SU-DHL-6 (cell line): Measurements from ENCODE around the gene HIPK2.

Experiments used
- H2AFZ ChIP-seq: fragments of 200-600 bp; sonication (generic); 2 replicates; pipeline ENCODE4 v1.6.1; 2014; ENCODE audit warnings: low read depth, mild to moderate bottlenecking, moderate library complexity, mixed read lengths, antibody characterized with exemption, low read length; ENCODE audit not compliant: severe bottlenecking
- H3F3A ChIP-seq: fragments of 200-600 bp; shearing (Covaris generic); 2 replicates; pipeline ENCODE4 v1.6.0; 2016; ENCODE audit warnings: antibody characterized with exemption, mild to moderate bottlenecking; ENCODE audit not compliant: insufficient read depth
- H3K27ac ChIP-seq: fragments of 200-600 bp; sonication (generic); 2 replicates; pipeline ENCODE4 v1.5.1; 2016; ENCODE audit warnings: low read depth, mild to moderate bottlenecking, low read length, moderate library complexity, mixed read lengths
- H3K27me3 ChIP-seq: fragments of 200-600 bp; sonication (generic), shearing (Covaris generic); 2 replicates; pipeline ENCODE4 v1.6.0; 2014; ENCODE audit warnings: mild to moderate bottlenecking, low read length
- H3K36me3 ChIP-seq: fragments of 200-600 bp; sonication (generic); 2 replicates; pipeline ENCODE4 v1.6.1; 2014; ENCODE audit warnings: mild to moderate bottlenecking, low read length, mixed read lengths
- H3K4me2 ChIP-seq: fragments of 300-600, 200-600 bp; shearing (Covaris generic), sonication (generic); 2 replicates; pipeline ENCODE4 v1.6.0; 2014; ENCODE audit warnings: low read length, low read depth, mild to moderate bottlenecking; ENCODE audit not compliant: poor library complexity, severe bottlenecking
- H3K4me3 ChIP-seq: fragments of 200-600 bp; sonication (generic); 2 replicates; pipeline ENCODE4 v1.5.1; 2014; ENCODE audit warnings: antibody characterized with exemption, low read length, mild to moderate bottlenecking, mixed read lengths; ENCODE audit not compliant: insufficient read depth, poor library complexity, severe bottlenecking
- H3K79me2 ChIP-seq: fragments of 200-600 bp; sonication (generic); 2 replicates; pipeline ENCODE4 v1.6.1; 2014; ENCODE audit warnings: mild to moderate bottlenecking, low read length, moderate library complexity; ENCODE audit not compliant: insufficient read depth
- H3K9ac ChIP-seq: fragments of 200-600 bp; sonication (generic); 2 replicates; pipeline ENCODE4 v1.7.0; 2014; ENCODE audit warnings: mild to moderate bottlenecking, low read length
- H3K9me2 ChIP-seq: fragments of 200-600 bp; sonication (generic); replicated peaks from 2 replicates; pipeline ENCODE4 v1.6.1; 2014; ENCODE audit warnings: low read length; ENCODE audit not compliant: insufficient read depth
- H3K9me3 ChIP-seq: fragments of 200-600 bp; sonication (generic); 2 replicates; pipeline ENCODE4 v1.6.1; 2014; ENCODE audit warnings: low read length, mixed read lengths; ENCODE audit not compliant: insufficient read depth
- H4K20me1 ChIP-seq: fragments of 200-600 bp; sonication (generic); 2 replicates; pipeline ENCODE4 v1.6.1; 2014; ENCODE audit warnings: low read depth, mild to moderate bottlenecking, antibody characterized with exemption, low read length, moderate library complexity, mixed read lengths
- CTCF ChIP-seq: fragments of 200-600 bp; sonication (generic); IDR thresholded peaks from one replicate; pipeline ENCODE4 v1.5.1; 2017; ENCODE audit warnings: antibody characterized with exemption, mild to moderate bottlenecking, low read length, moderate library complexity; ENCODE audit not compliant: insufficient read depth, poor library complexity, severe bottlenecking
- EZH2phosphoT487 ChIP-seq: fragments of 200-600 bp; sonication (generic), shearing (Covaris generic); conservative IDR thresholded peaks from 2 replicates; pipeline ENCODE4 v1.6.1; 2018; ENCODE audit warnings: mild to moderate bottlenecking, antibody characterized with exemption, low read length, moderate library complexity, mixed read lengths

Gene HIPK2

DNA sequence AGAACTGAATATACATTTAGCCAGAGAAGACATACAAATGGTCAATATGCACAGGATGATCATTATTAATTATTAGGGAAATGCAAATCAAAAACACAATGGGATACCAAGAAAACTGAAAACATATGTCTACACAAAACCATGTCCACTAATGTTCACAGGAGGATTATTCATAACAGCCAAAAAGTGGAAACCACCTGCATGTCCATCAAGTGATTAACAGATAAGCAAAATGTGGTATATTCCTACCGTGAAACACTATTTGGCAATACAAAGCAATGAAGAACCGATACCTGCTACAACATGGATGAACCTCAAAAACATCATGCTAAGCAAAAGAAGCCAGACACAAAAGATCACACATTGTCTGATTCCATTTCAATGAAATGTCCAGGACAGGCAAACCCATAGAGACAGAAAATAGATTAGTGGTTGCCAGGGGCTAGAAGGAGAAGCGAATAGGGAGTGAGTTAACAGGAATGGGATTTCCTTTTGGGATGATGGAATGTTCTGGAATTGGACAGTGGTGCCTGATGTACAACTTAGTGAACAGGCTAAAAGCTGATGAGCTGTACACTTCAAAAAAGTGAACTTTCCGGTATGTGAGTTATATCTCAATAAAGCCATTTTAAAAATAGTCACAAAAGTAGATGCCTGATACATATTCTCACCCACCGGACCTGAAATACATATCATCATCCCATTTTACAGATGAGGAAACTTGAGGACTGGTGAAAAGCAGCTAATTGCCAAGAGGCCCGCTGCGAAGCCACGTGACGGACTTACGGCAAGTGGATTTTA lies 33.6 kb downstream of the HIPK2 start:
- Histone ChIP-seq H3K4me2 (no peak overlapping the region), H3K9me3 (no peaks in the 10 kb centered on the region), H3K4me3 (no peak overlapping the region), H3K36me3 (no peaks in the 10 kb centered on the region), H3K27me3 (no peaks in the 10 kb centered on the region), H3K27ac (no peak overlapping the region), H3F3A (no peaks in the 10 kb centered on the region), H2AFZ (no peak overlapping the region), H3K79me2 (no peaks in the 10 kb centered on the region), H3K9ac (no peak overlapping the region), H4K20me1 (no peaks in the 10 kb centered on the region), H3K9me2 (no peaks in the 10 kb centered on the region)
- TF ChIP-seq EZH2phosphoT487 = no peak

GRCh38 chr7:139743267-139743966 lies 34.4 kb downstream of the HIPK2 start:
- Histone ChIP-seq H3K27me3 (no peaks in the 10 kb centered on the region), H3K79me2 (no peaks in the 10 kb centered on the region), H3K27ac (no peak overlapping the region), H3K9me2 (no peaks in the 10 kb centered on the region), H4K20me1 (no peaks in the 10 kb centered on the region), H3K9me3 (no peaks in the 10 kb centered on the region), H3K4me2 (no peak overlapping the region), H3K36me3 (no peaks in the 10 kb centered on the region), H3K9ac (no peak overlapping the region), H2AFZ (no peak overlapping the region), H3K4me3 (no peak overlapping the region), H3F3A (no peaks in the 10 kb centered on the region)
- TF ChIP-seq CTCF (no peak), EZH2phosphoT487 (no peak)

- no peaks in the 10 kb centered on the region for H3K79me2 ChIP-seq
- no peaks in the 10 kb centered on the region for H3K36me3 ChIP-seq
- H3K27me3 ChIP-seq = no peaks in the 10 kb centered on the region
- H4K20me1 ChIP-seq = no peaks in the 10 kb centered on the region
- H3K9me3 ChIP-seq = no peaks in the 10 kb centered on the region
- no peak overlapping the region for H3K27ac ChIP-seq
- TF ChIP-seq CTCF (no peak), EZH2phosphoT487 (no peak)
- no peaks in the 10 kb centered on the region for H3K9me2 ChIP-seq
- no peaks in the 10 kb centered on the region for H3F3A ChIP-seq
- no peak overlapping the region for H3K4me3 ChIP-seq
- no peak overlapping the region for H2AFZ ChIP-seq
- H3K9ac ChIP-seq = no peak overlapping the region
- H3K4me2 ChIP-seq = no peak overlapping the region
Measured at GRCh38 chr7:139741789-139742344, 35.9 kb downstream of the HIPK2 start.
